ENCODE measurements around the gene SORD. TPM values are rescaled to one million over a fixed set of nuclear protein-coding genes. Genes with fewer than 3 reads are reported as not detected.

Gene SORD
- total RNA-seq, 1 experiment from 2014 or later = 27.7 TPM

GRCh38 chr15:45097466-45097865 is 74.5 kb downstream of the SORD start:
- intact Hi-C loops (cut with micrococcal nuclease) = no loop called here
- Mint-ChIP-seq H3K27me3 (ENCODE audit: insufficient read depth, unreplicated experiment) (peaks cover 9% of the 10 kb centered on the region), H3K27ac (ENCODE audit: low read depth, unreplicated experiment) (no peak overlapping the region), H3K9me3 (ENCODE audit: unreplicated experiment) (no peaks in the 10 kb centered on the region), H3K4me3 (ENCODE audit: unreplicated experiment) (no peak overlapping the region), H3K4me1 (ENCODE audit: insufficient read depth, unreplicated experiment) (no peaks in the 10 kb centered on the region), H3K36me3 (ENCODE audit: insufficient read depth, unreplicated experiment) (no peaks in the 10 kb centered on the region)
- no TSS peak for BruUV-seq (replicated peaks)
- ChIA-PET CTCF (interaction anchor here (0.6 to 1.5 kb wide), 5 partner anchors 16 to 119 kb away, joined by 3 to 4 read pairs (median 3); no protein-coding TSS in a partner anchor), POLR2A (no interaction called here)
- DNase-seq (ENCODE audit: unreplicated experiment) = no peak
- no peak for TF ChIP-seq CTCF (IDR thresholded peaks at IDR 0.05; ENCODE audit: unreplicated experiment)

- BruUV-seq (replicated peaks) = no TSS peak
- Mint-ChIP-seq H3K4me1 (ENCODE audit: insufficient read depth, unreplicated experiment) (no peaks in the 10 kb centered on the region), H3K27me3 (ENCODE audit: insufficient read depth, unreplicated experiment) (no peaks in the 10 kb centered on the region), H3K36me3 (ENCODE audit: insufficient read depth, unreplicated experiment) (no peaks in the 10 kb centered on the region), H3K27ac (ENCODE audit: low read depth, unreplicated experiment) (no peak overlapping the region), H3K9me3 (ENCODE audit: unreplicated experiment) (no peaks in the 10 kb centered on the region), H3K4me3 (ENCODE audit: unreplicated experiment) (no peak overlapping the region)
- ChIA-PET POLR2A (no interaction called here), CTCF (no interaction called here)
- no peak for TF ChIP-seq CTCF (IDR thresholded peaks at IDR 0.05; ENCODE audit: unreplicated experiment)
- intact Hi-C loops (cut with micrococcal nuclease) = no loop called here
- no peak for DNase-seq (ENCODE audit: unreplicated experiment)
Measured at GRCh38 chr15:45099549-45100165, 76.7 kb downstream of the SORD start.

GRCh38 chr15:45100884-45101625 is 78.1 kb downstream of the SORD start:
- CTCF ChIA-PET = interaction anchor here (0.8 kb wide), 1 partner anchor 17 kb away, joined by 4 read pairs; no protein-coding TSS in a partner anchor
- BruUV-seq (replicated peaks) = no TSS peak
- no peak for DNase-seq (ENCODE audit: unreplicated experiment)
- intact Hi-C loops (cut with micrococcal nuclease) = no loop called here
- Mint-ChIP-seq H3K27ac (ENCODE audit: low read depth, unreplicated experiment) (no peak overlapping the region), H3K9me3 (ENCODE audit: unreplicated experiment) (no peaks in the 10 kb centered on the region), H3K36me3 (ENCODE audit: insufficient read depth, unreplicated experiment) (no peaks in the 10 kb centered on the region), H3K4me1 (ENCODE audit: insufficient read depth, unreplicated experiment) (no peaks in the 10 kb centered on the region), H3K4me3 (ENCODE audit: unreplicated experiment) (no peak overlapping the region), H3K27me3 (ENCODE audit: insufficient read depth, unreplicated experiment) (no peaks in the 10 kb centered on the region)
- no peak for TF ChIP-seq CTCF (IDR thresholded peaks at IDR 0.05; ENCODE audit: unreplicated experiment)
- POLR2A ChIA-PET = no interaction called here

- no peak for TF ChIP-seq CTCF (IDR thresholded peaks at IDR 0.05; ENCODE audit: unreplicated experiment)
- H3K27me3 Mint-ChIP-seq (ENCODE audit: insufficient read depth, unreplicated experiment) = no peaks in the 10 kb centered on the region
- no peak for DNase-seq (ENCODE audit: unreplicated experiment)
- H3K4me1 Mint-ChIP-seq (ENCODE audit: insufficient read depth, unreplicated experiment) = no peaks in the 10 kb centered on the region
- no peaks in the 10 kb centered on the region for H3K36me3 Mint-ChIP-seq (ENCODE audit: insufficient read depth, unreplicated experiment)
- H3K9me3 Mint-ChIP-seq (ENCODE audit: unreplicated experiment) = no peaks in the 10 kb centered on the region
- no peak overlapping the region for H3K4me3 Mint-ChIP-seq (ENCODE audit: unreplicated experiment)
- ChIA-PET POLR2A (no interaction called here), CTCF (interaction anchor here (0.7 kb wide), 1 partner anchor 411 kb away, joined by 3 read pairs; no protein-coding TSS in a partner anchor)
- H3K27ac Mint-ChIP-seq (ENCODE audit: low read depth, unreplicated experiment) = no peak overlapping the region
- intact Hi-C loops (cut with micrococcal nuclease) = no loop called here
- no TSS peak for BruUV-seq (replicated peaks)
Measured at GRCh38 chr15:45101749-45102148, 78.8 kb downstream of the SORD start.

Measured in MCF 10A (cell line).